Measurements from ENCODE around the gene LRRC25. TPM values are rescaled to one million over a fixed set of nuclear protein-coding genes. Genes with fewer than 3 reads are reported as not detected.
A peak's percentile ranks its signal among the peaks of the same experiment; 100 is the strongest.

The LRRC25 gene
- total and polyA plus RNA-seq, 10 of the 15 experiments (the other 5 are each of a cell fraction or from before 2014, with no cell fraction given), result 0.38 to 2.9 (median 1.2) TPM

DNA sequence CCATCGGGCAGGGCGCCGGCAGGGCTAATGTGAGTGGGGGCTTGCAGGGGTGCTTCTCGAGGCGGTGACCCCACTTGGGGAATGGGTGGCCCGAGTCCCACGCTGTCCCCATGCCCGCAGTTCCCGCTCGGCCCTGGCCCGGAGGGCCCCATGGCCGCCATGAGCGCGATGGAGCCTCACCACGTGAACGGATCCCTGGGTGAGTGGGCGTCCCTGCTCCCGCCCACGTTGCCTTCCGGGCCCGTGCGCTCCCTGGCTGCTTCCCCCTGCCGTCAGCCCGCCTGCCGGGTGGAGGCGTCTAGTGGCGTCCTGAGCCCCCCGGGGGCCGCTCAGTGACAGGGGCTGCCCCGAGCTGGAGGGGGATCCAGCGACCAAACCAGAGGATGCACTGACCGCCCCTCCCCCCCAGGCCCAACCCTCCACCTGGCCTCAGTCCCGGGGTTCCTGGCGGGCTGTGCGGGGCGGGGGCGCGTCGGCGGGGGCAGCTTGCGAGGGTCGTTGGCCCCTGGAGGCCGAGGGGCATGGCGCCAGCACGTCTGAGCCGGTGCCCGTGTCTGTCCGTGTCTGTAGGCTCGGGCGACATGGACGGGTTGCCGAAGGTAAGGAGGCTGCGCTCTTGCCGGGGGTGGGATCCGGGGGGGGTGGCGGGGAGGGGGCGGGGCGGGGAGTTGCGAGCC is 35.7 kb upstream of the LRRC25 start (continued):
- TF ChIP-seq CBFB (IDR thresholded peaks at IDR 0.05; ENCODE audit: low read depth) (no peak), ZNF24 (IDR thresholded peaks at IDR 0.05) (no peak), RCOR1 (conservative IDR thresholded peaks at IDR 0.05; ENCODE audit: low read depth, low read length) (no peak), SREBF1 (IDR thresholded peaks at IDR 0.05; ENCODE audit: low read length) (no peak), IRF5 (IDR thresholded peaks at IDR 0.05; ENCODE audit: borderline replicate concordance) (no peak), SMAD1 (IDR thresholded peaks at IDR 0.05; ENCODE audit: low read depth, partially characterized antibody) (no peak), PAX8 (IDR thresholded peaks at IDR 0.05) (no peak), DPF2 (IDR thresholded peaks at IDR 0.05) (peak; percentile 84), FOXM1 (IDR thresholded peaks at IDR 0.05; ENCODE audit: low read depth, low read length) (no peak), JUND (IDR thresholded peaks at IDR 0.05; ENCODE audit: low read depth, low read length) (no peak), CBX3 (IDR thresholded peaks at IDR 0.05; ENCODE audit: borderline replicate concordance, low read depth) (no peak), SMAD5 (IDR thresholded peaks at IDR 0.05; ENCODE audit: low read depth) (peak; percentile 63; the same call in 1 of the 2 replicates), HDAC6 (IDR thresholded peaks at IDR 0.05; ENCODE audit: unreplicated experiment) (no peak), GATAD2B (conservative IDR thresholded peaks at IDR 0.05; ENCODE audit: low read depth) (peak; percentile 86), IRF4 (IDR thresholded peaks at IDR 0.05; ENCODE audit: low read depth, low read length) (0 out of 2 replicates have a peak, but pooled peaks have one; percentile 11)
- TF ChIP-seq, protein P1, sequence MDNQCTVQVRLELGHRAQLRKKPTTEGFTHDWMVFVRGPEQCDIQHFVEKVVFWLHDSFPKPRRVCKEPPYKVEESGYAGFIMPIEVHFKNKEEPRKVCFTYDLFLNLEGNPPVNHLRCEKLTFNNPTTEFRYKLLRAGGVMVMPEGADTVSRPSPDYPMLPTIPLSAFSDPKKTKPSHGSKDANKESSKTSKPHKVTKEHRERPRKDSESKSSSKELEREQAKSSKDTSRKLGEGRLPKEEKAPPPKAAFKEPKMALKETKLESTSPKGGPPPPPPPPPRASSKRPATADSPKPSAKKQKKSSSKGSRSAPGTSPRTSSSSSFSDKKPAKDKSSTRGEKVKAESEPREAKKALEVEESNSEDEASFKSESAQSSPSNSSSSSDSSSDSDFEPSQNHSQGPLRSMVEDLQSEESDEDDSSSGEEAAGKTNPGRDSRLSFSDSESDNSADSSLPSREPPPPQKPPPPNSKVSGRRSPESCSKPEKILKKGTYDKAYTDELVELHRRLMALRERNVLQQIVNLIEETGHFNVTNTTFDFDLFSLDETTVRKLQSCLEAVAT (IDR thresholded peaks at IDR 0.05), result peak; percentile 59; the same call in 1 of the 2 replicates
- TF ChIP-seq, protein P2, sequence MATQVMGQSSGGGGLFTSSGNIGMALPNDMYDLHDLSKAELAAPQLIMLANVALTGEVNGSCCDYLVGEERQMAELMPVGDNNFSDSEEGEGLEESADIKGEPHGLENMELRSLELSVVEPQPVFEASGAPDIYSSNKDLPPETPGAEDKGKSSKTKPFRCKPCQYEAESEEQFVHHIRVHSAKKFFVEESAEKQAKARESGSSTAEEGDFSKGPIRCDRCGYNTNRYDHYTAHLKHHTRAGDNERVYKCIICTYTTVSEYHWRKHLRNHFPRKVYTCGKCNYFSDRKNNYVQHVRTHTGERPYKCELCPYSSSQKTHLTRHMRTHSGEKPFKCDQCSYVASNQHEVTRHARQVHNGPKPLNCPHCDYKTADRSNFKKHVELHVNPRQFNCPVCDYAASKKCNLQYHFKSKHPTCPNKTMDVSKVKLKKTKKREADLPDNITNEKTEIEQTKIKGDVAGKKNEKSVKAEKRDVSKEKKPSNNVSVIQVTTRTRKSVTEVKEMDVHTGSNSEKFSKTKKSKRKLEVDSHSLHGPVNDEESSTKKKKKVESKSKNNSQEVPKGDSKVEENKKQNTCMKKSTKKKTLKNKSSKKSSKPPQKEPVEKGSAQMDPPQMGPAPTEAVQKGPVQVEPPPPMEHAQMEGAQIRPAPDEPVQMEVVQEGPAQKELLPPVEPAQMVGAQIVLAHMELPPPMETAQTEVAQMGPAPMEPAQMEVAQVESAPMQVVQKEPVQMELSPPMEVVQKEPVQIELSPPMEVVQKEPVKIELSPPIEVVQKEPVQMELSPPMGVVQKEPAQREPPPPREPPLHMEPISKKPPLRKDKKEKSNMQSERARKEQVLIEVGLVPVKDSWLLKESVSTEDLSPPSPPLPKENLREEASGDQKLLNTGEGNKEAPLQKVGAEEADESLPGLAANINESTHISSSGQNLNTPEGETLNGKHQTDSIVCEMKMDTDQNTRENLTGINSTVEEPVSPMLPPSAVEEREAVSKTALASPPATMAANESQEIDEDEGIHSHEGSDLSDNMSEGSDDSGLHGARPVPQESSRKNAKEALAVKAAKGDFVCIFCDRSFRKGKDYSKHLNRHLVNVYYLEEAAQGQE (IDR thresholded peaks at IDR 0.05; ENCODE audit: low read depth, low read length), result no peak
- TF ChIP-seq, protein P3, sequence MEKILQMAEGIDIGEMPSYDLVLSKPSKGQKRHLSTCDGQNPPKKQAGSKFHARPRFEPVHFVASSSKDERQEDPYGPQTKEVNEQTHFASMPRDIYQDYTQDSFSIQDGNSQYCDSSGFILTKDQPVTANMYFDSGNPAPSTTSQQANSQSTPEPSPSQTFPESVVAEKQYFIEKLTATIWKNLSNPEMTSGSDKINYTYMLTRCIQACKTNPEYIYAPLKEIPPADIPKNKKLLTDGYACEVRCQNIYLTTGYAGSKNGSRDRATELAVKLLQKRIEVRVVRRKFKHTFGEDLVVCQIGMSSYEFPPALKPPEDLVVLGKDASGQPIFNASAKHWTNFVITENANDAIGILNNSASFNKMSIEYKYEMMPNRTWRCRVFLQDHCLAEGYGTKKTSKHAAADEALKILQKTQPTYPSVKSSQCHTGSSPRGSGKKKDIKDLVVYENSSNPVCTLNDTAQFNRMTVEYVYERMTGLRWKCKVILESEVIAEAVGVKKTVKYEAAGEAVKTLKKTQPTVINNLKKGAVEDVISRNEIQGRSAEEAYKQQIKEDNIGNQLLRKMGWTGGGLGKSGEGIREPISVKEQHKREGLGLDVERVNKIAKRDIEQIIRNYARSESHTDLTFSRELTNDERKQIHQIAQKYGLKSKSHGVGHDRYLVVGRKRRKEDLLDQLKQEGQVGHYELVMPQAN (conservative IDR thresholded peaks at IDR 0.05), result peak; percentile 81; the same call in 1 of the 2 replicates
- TF ChIP-seq, protein P4, sequence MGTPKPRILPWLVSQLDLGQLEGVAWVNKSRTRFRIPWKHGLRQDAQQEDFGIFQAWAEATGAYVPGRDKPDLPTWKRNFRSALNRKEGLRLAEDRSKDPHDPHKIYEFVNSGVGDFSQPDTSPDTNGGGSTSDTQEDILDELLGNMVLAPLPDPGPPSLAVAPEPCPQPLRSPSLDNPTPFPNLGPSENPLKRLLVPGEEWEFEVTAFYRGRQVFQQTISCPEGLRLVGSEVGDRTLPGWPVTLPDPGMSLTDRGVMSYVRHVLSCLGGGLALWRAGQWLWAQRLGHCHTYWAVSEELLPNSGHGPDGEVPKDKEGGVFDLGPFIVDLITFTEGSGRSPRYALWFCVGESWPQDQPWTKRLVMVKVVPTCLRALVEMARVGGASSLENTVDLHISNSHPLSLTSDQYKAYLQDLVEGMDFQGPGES (IDR thresholded peaks at IDR 0.05), result no peak
